C4-2B (cell line): ENCODE data around the gene KRTAP10-12.
"Not testable (repeated sequence)": the region's sequence is repeated elsewhere in the genome, so short reads cannot be mapped to it uniquely, and the experiment has no call there.

Experiments used
- H3K27ac ChIP-seq: fragments of 450-650 bp; 2 replicates; pipeline ENCODE4 v1.5.1; 2017
- ZFX ChIP-seq: fragments of 450-650 bp; IDR thresholded peaks from 2 replicates; pipeline ENCODE4 v1.6.1; 2017
- TF ChIP-seq, protein P1 (sequence below): fragments of 450-650 bp; conservative IDR thresholded peaks from 2 replicates; pipeline ENCODE4 v1.5.1; 2017; ENCODE audit warnings: mild to moderate bottlenecking

Gene KRTAP10-12

DNA sequence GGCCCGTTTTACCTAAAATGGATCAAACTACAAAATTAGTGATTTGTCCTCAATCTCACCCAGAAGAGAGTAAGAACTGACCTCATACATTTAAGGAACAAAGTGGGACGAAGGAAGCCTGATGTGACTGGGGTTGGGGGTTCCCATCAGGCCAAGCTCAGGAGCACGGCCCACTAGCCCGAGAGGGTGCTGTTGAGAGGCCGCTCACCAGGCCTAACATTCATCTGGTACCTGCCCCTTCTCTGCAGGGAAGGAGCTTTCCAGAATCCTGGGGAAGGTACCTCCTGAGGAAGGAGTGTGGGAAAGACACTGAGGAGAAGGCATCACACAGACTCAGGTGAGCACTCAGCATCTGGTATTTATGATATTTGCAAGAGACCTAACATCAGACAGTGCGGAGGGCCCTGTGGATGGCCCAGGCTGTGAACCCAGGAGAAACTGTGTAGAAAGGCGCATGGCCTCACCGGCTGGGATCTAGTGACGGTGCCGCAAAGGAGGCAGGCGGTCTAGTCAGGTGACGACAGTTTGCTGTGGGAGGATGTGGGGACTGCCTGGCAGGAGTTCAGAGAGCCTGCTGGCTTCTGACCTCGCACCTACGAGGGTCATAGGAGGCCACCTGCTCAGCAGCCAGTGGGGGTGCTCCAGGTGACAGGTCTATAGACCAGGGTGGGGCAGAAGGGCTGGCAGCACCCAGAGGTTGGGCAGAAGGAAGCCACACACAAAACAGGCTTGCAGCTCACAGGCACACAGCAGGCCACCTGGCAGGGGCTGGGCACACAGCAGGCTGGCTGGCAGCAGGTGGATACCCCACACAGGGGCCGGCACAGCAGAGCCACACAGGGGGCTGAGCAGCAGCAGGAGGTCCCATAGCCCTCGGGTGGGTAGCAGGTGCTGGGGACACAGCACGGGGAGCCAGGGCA, 43.1 kb upstream of the KRTAP10-12 start:
- no peak overlapping the region for H3K27ac ChIP-seq
- TF ChIP-seq ZFX: no peak
- TF ChIP-seq, protein P1, sequence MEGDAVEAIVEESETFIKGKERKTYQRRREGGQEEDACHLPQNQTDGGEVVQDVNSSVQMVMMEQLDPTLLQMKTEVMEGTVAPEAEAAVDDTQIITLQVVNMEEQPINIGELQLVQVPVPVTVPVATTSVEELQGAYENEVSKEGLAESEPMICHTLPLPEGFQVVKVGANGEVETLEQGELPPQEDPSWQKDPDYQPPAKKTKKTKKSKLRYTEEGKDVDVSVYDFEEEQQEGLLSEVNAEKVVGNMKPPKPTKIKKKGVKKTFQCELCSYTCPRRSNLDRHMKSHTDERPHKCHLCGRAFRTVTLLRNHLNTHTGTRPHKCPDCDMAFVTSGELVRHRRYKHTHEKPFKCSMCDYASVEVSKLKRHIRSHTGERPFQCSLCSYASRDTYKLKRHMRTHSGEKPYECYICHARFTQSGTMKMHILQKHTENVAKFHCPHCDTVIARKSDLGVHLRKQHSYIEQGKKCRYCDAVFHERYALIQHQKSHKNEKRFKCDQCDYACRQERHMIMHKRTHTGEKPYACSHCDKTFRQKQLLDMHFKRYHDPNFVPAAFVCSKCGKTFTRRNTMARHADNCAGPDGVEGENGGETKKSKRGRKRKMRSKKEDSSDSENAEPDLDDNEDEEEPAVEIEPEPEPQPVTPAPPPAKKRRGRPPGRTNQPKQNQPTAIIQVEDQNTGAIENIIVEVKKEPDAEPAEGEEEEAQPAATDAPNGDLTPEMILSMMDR: no peak

DNA sequence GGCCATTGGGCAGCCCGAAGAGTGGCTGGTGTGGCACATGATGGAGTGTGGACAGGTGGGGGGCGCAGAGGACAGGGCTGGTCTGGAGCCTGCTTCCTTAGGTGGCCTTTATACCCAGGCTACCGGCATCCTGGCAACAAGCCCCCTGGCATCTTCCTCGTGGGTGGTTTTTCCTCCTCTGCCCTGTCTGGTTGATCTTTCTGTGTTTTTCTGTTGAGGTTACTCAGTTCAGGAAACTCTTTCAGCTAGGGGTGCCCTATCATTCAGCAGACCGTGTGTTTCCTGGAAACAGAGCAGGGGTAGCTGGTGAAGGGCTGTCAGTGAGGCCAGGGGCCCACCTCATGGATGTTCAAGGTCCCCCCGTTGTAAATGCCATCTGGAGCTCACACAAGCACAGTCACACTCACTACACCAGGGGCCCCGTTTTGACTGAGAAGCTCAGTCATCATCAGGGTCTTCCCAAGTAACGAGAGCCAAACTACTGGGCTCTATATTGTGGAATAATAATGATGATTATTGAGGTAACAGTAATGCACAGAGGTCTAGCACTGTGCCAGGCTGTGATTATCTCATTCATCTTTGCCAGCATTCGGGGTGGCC, 42.3 kb upstream of the KRTAP10-12 start, which contains the start of gene KRTAP12-4:
TSS of gene KRTAP12-4 (minus strand) at position 84 of the 600 bp plus-strand sequence. CDS start at position 39, 45 bp downstream.
- H3K27ac ChIP-seq: no peak within 1 kb of the TSS
- TF ChIP-seq, protein P1: no peak
- no peak for TF ChIP-seq ZFX

DNA sequence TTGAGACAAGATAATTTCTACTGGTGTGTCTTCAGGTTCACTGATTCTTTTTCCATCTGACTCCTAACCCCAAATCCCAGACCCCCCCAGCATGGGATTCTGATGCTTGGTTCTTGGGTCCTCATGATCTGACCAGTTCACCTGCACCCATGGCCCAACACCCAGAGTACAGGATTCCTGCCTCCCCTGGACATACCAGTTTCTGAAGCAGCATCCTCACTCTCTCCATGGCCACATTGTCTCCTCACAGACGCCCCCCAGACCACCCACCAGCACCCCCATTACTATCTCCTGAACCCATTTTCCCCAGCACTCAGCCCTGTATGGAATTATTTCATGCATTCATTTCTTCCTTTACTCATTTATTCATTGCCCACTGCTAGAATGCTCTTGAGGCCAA, 40.1 kb upstream of the KRTAP10-12 start:
- TF ChIP-seq ZFX: no peak
- TF ChIP-seq, protein P1: no peak
- H3K27ac ChIP-seq: no peak overlapping the region

DNA sequence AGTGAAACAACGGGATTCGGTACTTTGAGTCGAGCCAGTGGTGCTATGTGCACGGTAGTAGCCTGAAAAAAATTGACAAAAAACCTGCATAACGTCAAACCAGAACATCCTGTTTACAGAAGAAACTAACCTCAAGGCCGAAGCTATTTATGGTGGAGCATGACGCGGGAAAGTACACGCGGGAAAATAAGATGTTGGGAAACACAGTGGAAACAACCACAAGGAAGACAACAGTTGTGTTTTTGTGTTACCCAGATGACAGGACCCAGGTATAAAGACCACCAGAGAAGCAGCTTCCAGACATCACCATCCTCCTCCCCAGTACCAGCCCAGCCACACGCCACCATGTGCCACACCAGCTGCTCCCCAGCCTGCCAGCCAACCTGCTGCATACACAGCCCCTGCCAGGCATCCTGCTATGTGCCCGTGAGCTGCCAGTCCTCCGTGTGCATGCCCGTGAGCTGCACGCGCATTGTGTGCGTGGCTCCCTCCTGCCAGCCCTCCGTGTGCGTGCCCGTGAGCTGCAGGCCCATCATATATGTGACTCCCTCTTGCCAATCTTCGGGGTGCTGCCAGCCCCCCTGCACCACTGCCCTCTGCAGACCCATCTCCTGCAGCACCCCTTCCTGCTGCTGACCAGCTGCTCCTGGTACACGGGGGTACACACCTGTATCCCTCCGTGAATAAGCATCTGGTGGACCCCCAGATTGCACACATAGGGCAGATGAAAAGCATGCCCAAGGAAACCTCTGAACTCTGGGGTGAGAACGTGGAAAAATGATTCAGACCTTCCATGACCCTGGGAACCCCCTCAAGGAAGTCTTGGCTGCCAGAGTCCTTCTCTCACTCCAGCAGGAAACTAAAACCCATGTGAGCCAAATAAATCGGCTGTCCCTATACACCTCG, 39.1 kb upstream of the KRTAP10-12 start, which contains the start of gene KRTAP12-3:
TSS of gene KRTAP12-3 (plus strand) at position 298 of the 906 bp plus-strand sequence. CDS start at position 346, 48 bp downstream.
- H3K27ac ChIP-seq: no peak within 1 kb of the TSS
- TF ChIP-seq ZFX: no peak
- TF ChIP-seq, protein P1: no peak

DNA sequence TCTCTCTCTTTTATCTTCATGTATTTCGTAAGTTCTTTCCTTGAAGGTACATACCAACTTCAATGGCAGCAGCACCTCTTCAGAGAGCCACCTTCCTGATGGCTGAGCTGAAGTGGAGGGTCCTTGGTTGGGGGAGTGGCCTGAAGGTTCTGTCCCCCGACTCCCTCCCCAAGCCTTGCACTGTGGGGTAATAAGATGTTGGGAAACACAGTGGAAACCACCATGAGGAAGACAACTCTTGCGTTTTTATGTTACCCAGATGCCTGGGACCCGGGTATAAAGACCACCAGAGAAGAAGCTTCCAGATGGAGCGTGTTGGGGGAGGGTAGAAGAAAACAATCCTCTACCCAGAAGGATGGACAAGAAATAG, 38.4 kb upstream of the KRTAP10-12 start:
- no peak for TF ChIP-seq ZFX
- TF ChIP-seq, protein P1: no peak
- H3K27ac ChIP-seq: no peak overlapping the region

DNA sequence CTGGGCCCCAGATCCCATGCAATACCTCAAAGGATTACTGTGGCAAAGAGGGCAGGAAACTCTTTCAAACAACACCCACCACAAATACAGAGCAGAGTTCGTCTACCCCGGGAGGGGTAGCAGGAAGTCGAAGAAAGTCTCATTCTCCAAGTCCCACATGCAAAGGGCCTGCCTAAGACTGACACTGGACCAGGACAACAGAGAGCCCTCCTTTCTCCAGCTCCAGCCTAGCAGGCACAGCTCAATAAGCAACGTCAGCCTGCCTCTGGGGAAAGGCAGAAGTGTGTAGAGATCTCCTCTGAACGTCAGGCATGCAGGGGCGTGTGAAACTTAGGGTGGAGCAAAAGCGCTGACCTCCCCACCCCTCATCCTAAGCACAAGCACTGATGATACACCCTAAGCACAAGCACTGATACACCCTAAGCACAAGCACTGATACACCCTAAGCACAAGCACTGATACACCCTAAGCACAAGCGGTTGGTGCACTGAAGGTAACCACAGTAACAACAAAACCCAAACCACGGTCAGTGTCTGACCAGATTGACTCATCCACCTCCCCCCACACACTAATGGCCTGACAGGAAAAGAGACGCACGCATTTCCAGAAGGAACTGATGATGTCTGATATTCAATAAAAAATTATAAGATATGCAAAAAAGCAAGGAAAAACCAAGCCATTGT, 37.9 kb upstream of the KRTAP10-12 start:
- H3K27ac ChIP-seq: no peak overlapping the region
- TF ChIP-seq, protein P1: no peak
- no peak for TF ChIP-seq ZFX

DNA sequence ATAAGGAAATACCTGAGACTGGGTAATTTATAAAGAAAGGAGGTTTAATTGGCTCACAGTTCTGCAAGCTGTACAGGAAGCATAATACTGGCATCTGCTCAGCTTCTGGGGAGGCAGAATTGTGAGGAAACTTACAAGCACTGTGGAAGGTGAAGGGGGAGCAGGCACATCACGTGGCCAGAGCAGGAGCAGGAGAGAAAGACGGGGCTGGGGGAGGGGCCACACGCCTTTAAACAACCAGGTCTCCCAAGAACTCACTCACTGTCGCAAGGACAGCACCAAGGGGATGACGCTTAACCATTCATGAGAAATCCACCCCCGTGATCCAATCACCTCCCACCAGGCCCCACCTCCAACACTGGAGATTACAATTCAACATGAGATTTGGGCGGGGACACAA, 35.4 kb upstream of the KRTAP10-12 start:
- not testable (repeated sequence) for H3K27ac ChIP-seq
